ENCODE measurements around the gene PERCC1. TPM values are rescaled to one million over a fixed set of nuclear protein-coding genes. Genes with fewer than 3 reads are reported as not detected.

The PERCC1 gene
- total RNA-seq, 1 donor from 2014 or later: not detected

Other genes starting within 250 kb of the PERCC1 start
- not detected in 2 replicates for gene TPSG1, start 205.8 kb upstream of the PERCC1 start, total RNA-seq (ENCODE audit: low replicate concordance)
- gene TPSB2, start 200.9 kb upstream of the PERCC1 start, total RNA-seq (ENCODE audit: low replicate concordance): not detected in 2 replicates
- gene TPSAB1, start 190.4 kb upstream of the PERCC1 start, total RNA-seq (ENCODE audit: low replicate concordance): not detected in 2 replicates
- not detected in 2 replicates for gene TPSD1, start 175.0 kb upstream of the PERCC1 start, total RNA-seq (ENCODE audit: low replicate concordance)
- 184 and 239 TPM in 2 replicates for gene UBE2I, start 121.4 kb upstream of the PERCC1 start, total RNA-seq (ENCODE audit: low replicate concordance)
- 0.34 and 4.0 TPM in 2 replicates for gene BAIAP3, start 97.4 kb upstream of the PERCC1 start, total RNA-seq (ENCODE audit: low replicate concordance)
- 22.4 and 60.6 TPM in 2 replicates for gene TSR3, start 79.2 kb upstream of the PERCC1 start, total RNA-seq (ENCODE audit: low replicate concordance)
- gene GNPTG, start 79.1 kb upstream of the PERCC1 start, total RNA-seq (ENCODE audit: low replicate concordance): 11.8 and 22.7 TPM in 2 replicates
- 6.1 and 25.4 TPM in 2 replicates for gene UNKL, start 16.4 kb upstream of the PERCC1 start, total RNA-seq (ENCODE audit: low replicate concordance)
- 4.6 and 13.2 TPM in 2 replicates for gene UQCC4, start 10.3 kb upstream of the PERCC1 start, total RNA-seq (ENCODE audit: low replicate concordance)
- 0.28 TPM in 1 of 2 replicates, not detected in the other for gene CCDC154, start 13.5 kb downstream of the PERCC1 start, total RNA-seq (ENCODE audit: low replicate concordance)
- 11.5 and 33.4 TPM in 2 replicates for gene CLCN7, start 44.0 kb downstream of the PERCC1 start, total RNA-seq (ENCODE audit: low replicate concordance)
- not detected in 2 replicates for gene PTX4, start 57.9 kb downstream of the PERCC1 start, total RNA-seq (ENCODE audit: low replicate concordance)
- gene TELO2, start 62.3 kb downstream of the PERCC1 start, total RNA-seq (ENCODE audit: low replicate concordance): 18.3 and 58.4 TPM in 2 replicates
- gene TMEM204, start 102.6 kb downstream of the PERCC1 start, total RNA-seq (ENCODE audit: low replicate concordance): not detected in 2 replicates
- gene IFT140, start 181.0 kb downstream of the PERCC1 start, total RNA-seq (ENCODE audit: low replicate concordance): 33.8 and 64.4 TPM in 2 replicates
- 11.7 and 19.5 TPM in 2 replicates for gene CRAMP1, start 181.3 kb downstream of the PERCC1 start, total RNA-seq (ENCODE audit: low replicate concordance)
- 187 and 207 TPM in 2 replicates for gene JPT2, start 247.2 kb downstream of the PERCC1 start, total RNA-seq (ENCODE audit: low replicate concordance)